K562 (cell line): Measurements from ENCODE around the gene GALR3. TPM values are rescaled to one million over a fixed set of nuclear protein-coding genes. Genes with fewer than 3 reads are reported as not detected.

Experiments
- CBFB ChIP-seq: sonication (generic); formaldehyde crosslinking; IDR thresholded peaks from 2 replicates; pipeline ENCODE4 v1.4.0; 2020; ENCODE audit warnings: mild to moderate bottlenecking, missing genetic modification reagents
- DEAF1 ChIP-seq: fragments of 450-650 bp; formaldehyde crosslinking; IDR thresholded peaks from 2 replicates; pipeline ENCODE4 v1.4.0; 2020; ENCODE audit warnings: mild to moderate bottlenecking, moderate library complexity
- DMBX1 ChIP-seq: fragments of 250-450 bp; sonication (Bioruptor Pico); IDR thresholded peaks from 2 replicates; pipeline ENCODE4 v1.8.0; 2022; ENCODE audit warnings: inconsistent platforms, mild to moderate bottlenecking, moderate library complexity, borderline replicate concordance
- HMGN3 ChIP-seq: IDR thresholded peaks from 2 replicates; pipeline ENCODE4 v1.6.1; 2011; ENCODE audit warnings: borderline replicate concordance, low read depth, mild to moderate bottlenecking, mixed read lengths, low read length; ENCODE audit not compliant: insufficient read length; ENCODE audit errors: extremely low read depth
- KLF16 ChIP-seq: IDR thresholded peaks from 2 replicates; pipeline ENCODE4 v1.6.1; 2016; ENCODE audit warnings: antibody characterized with exemption
- MAZ ChIP-seq, 2 experiments: fragments of 450-650 bp in 1 of 2; sonication (generic) in 1 of 2; formaldehyde crosslinking; IDR thresholded peaks in 1 of 2; conservative IDR thresholded peaks in 1 of 2; 2 replicates each; pipeline versions ENCODE4 v1.4.0 to v1.5.0; 2020; ENCODE audit warnings: mild to moderate bottlenecking in 1 of 2, missing genetic modification reagents in 1 of 2
- MNT ChIP-seq, 2 experiments: fragments of 450-650 bp; conservative IDR thresholded peaks; 2 replicates each; pipeline ENCODE4 v1.6.1; 2017; ENCODE audit warnings: mild to moderate bottlenecking in 2 of 2, moderate library complexity in 2 of 2
- PCBP1 ChIP-seq: fragments of 200-400 bp; formaldehyde crosslinking; IDR thresholded peaks from 2 replicates; pipeline ENCODE4 v1.6.1; 2018; ENCODE audit warnings: mild to moderate bottlenecking, low read depth, low read length; ENCODE audit not compliant: poor library complexity, severe bottlenecking
- POLR2A ChIP-seq: fragments of 450-650 bp; conservative IDR thresholded peaks from 2 replicates; pipeline ENCODE4 v1.6.1; 2016
- SAP30 ChIP-seq: fragments of 200-600 bp; sonication (generic); IDR thresholded peaks from 2 replicates; pipeline ENCODE4 v1.6.1; 2012; ENCODE audit warnings: borderline replicate concordance, low read depth, mild to moderate bottlenecking, moderate library complexity, low read length, control low read depth, inconsistent platforms; ENCODE audit not compliant: insufficient read depth, poor library complexity, severe bottlenecking
- SMARCB1 ChIP-seq: IDR thresholded peaks from 2 replicates; pipeline ENCODE4 v1.6.1; 2011; ENCODE audit warnings: improper control_type of control experiment, low read depth; ENCODE audit not compliant: insufficient read length
- SRF ChIP-seq, 2 experiments: fragments of 250-450, 450-650 bp in 1 of 2; sonication (Bioruptor Pico) in 1 of 2; sonication (generic) in 1 of 2; formaldehyde crosslinking; IDR thresholded peaks; 2 replicates each; pipeline versions ENCODE4 v1.5.0 to v1.5.1; 2020 to 2022; ENCODE audit warnings: mild to moderate bottlenecking in 1 of 2, missing genetic modification reagents in 1 of 2
- TCF3 ChIP-seq: sonication (generic); formaldehyde crosslinking; IDR thresholded peaks from 2 replicates; pipeline ENCODE4 v1.4.0; 2020; ENCODE audit warnings: mild to moderate bottlenecking, missing genetic modification reagents
- TEAD1 ChIP-seq, 2 experiments: fragments of 450-650 bp in 1 of 2; sonication (generic) in 1 of 2; formaldehyde crosslinking; IDR thresholded peaks; 2 replicates each; pipeline versions ENCODE4 v1.4.0 to v1.8.0; 2020 to 2022; ENCODE audit warnings: mild to moderate bottlenecking in 2 of 2, missing genetic modification reagents in 1 of 2
- TFE3 ChIP-seq: fragments of 450-650 bp; formaldehyde crosslinking; IDR thresholded peaks from 2 replicates; pipeline ENCODE4 v1.4.0; 2020; ENCODE audit warnings: mild to moderate bottlenecking, mixed read lengths
- USF1 ChIP-seq: sonication (generic); formaldehyde crosslinking; IDR thresholded peaks from 2 replicates; pipeline ENCODE4 v1.9.0; 2022; ENCODE audit warnings: mild to moderate bottlenecking, missing genetic modification reagents
- XRCC3 ChIP-seq: fragments of 450-650 bp; IDR thresholded peaks from 2 replicates; pipeline ENCODE4 v1.6.1; 2017; ENCODE audit warnings: mild to moderate bottlenecking, moderate library complexity
- ZNF24 ChIP-seq: fragments of 450-650 bp; IDR thresholded peaks from 2 replicates; pipeline ENCODE4 v1.6.1; 2016
- ZNF41 ChIP-seq: fragments of 250-450 bp; sonication (Bioruptor Pico); conservative IDR thresholded peaks from 2 replicates; pipeline ENCODE4 v1.4.0; 2020; ENCODE audit warnings: mild to moderate bottlenecking
- polyA plus RNA-seq, 8 experiments: library from polyadenylated mRNA; depleted of rRNA in 4 of 8; stranded (reverse) in 5 of 8; unstranded in 3 of 8; fragments of >200 nt; fragmentation: Nextera tagmentation in 2 of 8; fragmentation: Illumina TruSeq in 1 of 8; extraction: Ambion mirVana in 2 of 8; extraction: Trizol in 1 of 8; gene quantifications; 2 replicates each; pipeline versions ENCODE4 v1.2.1 to v1.2.3, GENCODE V29; 2011 to 2014; ENCODE audit warnings: inconsistent platforms in 1 of 8, missing spikeins in 1 of 8
- total RNA-seq, 7 experiments: library from RNA; depleted of rRNA in 6 of 7; stranded (reverse); fragments of >200 nt in 6 of 7; fragmentation: Illumina TruSeq in 2 of 7; extraction: Trizol in 2 of 7; gene quantifications; 2 replicates each; pipeline versions ENCODE4 v1.2.1 to v1.2.3, GENCODE V29; 2011 to 2021; ENCODE audit warnings: low replicate concordance in 1 of 7

The GALR3 gene
- total and polyA plus RNA-seq, 9 of the 15 experiments (the other 6 are each of a cell fraction or from before 2014, with no cell fraction given), result 0.13 TPM; not detected in 8

- TF ChIP-seq SRF (CRISPR knock-in tag; IDR thresholded peaks at IDR 0.05), result no peak
- peak; percentile 77 for TF ChIP-seq USF1
- TF ChIP-seq SAP30, result no peak
- no peak for TF ChIP-seq CBFB (CRISPR knock-in tag)
- TF ChIP-seq POLR2A, result no peak
- TF ChIP-seq MAZ (CRISPR knock-in tag; conservative IDR thresholded peaks at IDR 0.05 in 1 of 2, IDR thresholded peaks at IDR 0.05 in 1 of 2), result no peak
- TF ChIP-seq TCF3 (CRISPR knock-in tag), result no peak
- TF ChIP-seq MNT (conservative IDR thresholded peaks at IDR 0.05), result peak; percentile 13 to 14; a peak in 2 of 4 replicates
- no peak for TF ChIP-seq DEAF1 (CRISPR knock-in tag)
- no peak for TF ChIP-seq SMARCB1
- no peak for TF ChIP-seq XRCC3
- no peak for TF ChIP-seq DMBX1 (CRISPR knock-in tag)
- no peak for TF ChIP-seq ZNF41 (CRISPR knock-in tag)
- no peak for TF ChIP-seq ZNF24
- no peak for TF ChIP-seq HMGN3
- no peak; a peak in 1 of 4 replicates for TF ChIP-seq TEAD1 (CRISPR knock-in tag; IDR thresholded peaks at IDR 0.05)
- TF ChIP-seq PCBP1, result no peak
- peak; percentile 35 for TF ChIP-seq TFE3
- TF ChIP-seq KLF16, result no peak
Measured at GRCh38 chr22:37801946-37802309, 21.3 kb upstream of the GALR3 start (continued).
